OCI-LY1 (cell line): ENCODE data around the gene IGLON5.

ENCODE experiments used
- H2AFZ ChIP-seq: fragments of 200-600 bp; sonication (generic), shearing (Covaris generic); 2 replicates; pipeline ENCODE4 v1.6.0; 2014; ENCODE audit warnings: antibody characterized with exemption, mild to moderate bottlenecking, low read length
- H3F3A ChIP-seq: fragments of 200-600 bp; sonication (generic), shearing (Covaris generic); 2 replicates; pipeline ENCODE4 v1.6.0; 2014; ENCODE audit warnings: mild to moderate bottlenecking, antibody characterized with exemption, low read length, moderate library complexity; ENCODE audit not compliant: insufficient read depth
- H3K27ac ChIP-seq: fragments of 200-600 bp; sonication (generic); 2 replicates; pipeline ENCODE4 v1.5.1; 2014; ENCODE audit warnings: low read length, mixed run types, mild to moderate bottlenecking, low read depth; ENCODE audit not compliant: poor library complexity, severe bottlenecking
- H3K27me3 ChIP-seq: fragments of 200-600 bp; sonication (generic); 2 replicates; pipeline ENCODE4 v1.6.0; 2014; ENCODE audit warnings: antibody characterized with exemption, mild to moderate bottlenecking, low read length, moderate library complexity; ENCODE audit not compliant: insufficient read depth
- H3K36me3 ChIP-seq: fragments of 200-600 bp; sonication (generic); 2 replicates; pipeline ENCODE4 v1.6.1; 2014; ENCODE audit warnings: mild to moderate bottlenecking, antibody characterized with exemption, low read length, moderate library complexity, mixed read lengths; ENCODE audit not compliant: insufficient read depth
- H3K4me1 ChIP-seq: fragments of 200-600 bp; sonication (generic); 2 replicates; pipeline ENCODE4 v1.5.1; 2014; ENCODE audit warnings: mild to moderate bottlenecking, low read length, moderate library complexity; ENCODE audit not compliant: insufficient read depth, severe bottlenecking
- H3K4me2 ChIP-seq: fragments of 200-600 bp; sonication (generic), shearing (Covaris generic); 2 replicates; pipeline ENCODE4 v1.6.1; 2014; ENCODE audit warnings: low read length
- H3K4me3 ChIP-seq: fragments of 200-600 bp; sonication (generic); 2 replicates; pipeline ENCODE4 v1.5.1; 2014; ENCODE audit warnings: low read length, low read depth, mild to moderate bottlenecking, mixed read lengths; ENCODE audit not compliant: poor library complexity, severe bottlenecking
- H3K79me2 ChIP-seq: fragments of 200-600 bp; shearing (Covaris generic); 2 replicates; pipeline ENCODE4 v1.6.1; 2016; ENCODE audit warnings: mixed run types, low read length, mixed read lengths; ENCODE audit not compliant: insufficient read depth
- H3K9ac ChIP-seq: fragments of 200-600 bp; sonication (generic), shearing (Covaris generic); 2 replicates; pipeline ENCODE4 v1.6.1; 2014; ENCODE audit warnings: mild to moderate bottlenecking, low read length, mixed read lengths
- H3K9me2 ChIP-seq: fragments of 200-600 bp; sonication (generic), shearing (Covaris generic); 2 replicates; pipeline ENCODE4 v1.6.1; 2014; ENCODE audit warnings: low read depth, mild to moderate bottlenecking, low read length, mixed read lengths
- H3K9me3 ChIP-seq: fragments of 200-600 bp; shearing (Covaris generic); 2 replicates; pipeline ENCODE4 v1.6.1; 2014; ENCODE audit warnings: low read length, mixed read lengths
- H4K20me1 ChIP-seq: fragments of 200-600 bp; sonication (generic), shearing (Covaris generic); 2 replicates; pipeline ENCODE4 v1.6.0; 2016; ENCODE audit warnings: mild to moderate bottlenecking, low read length; ENCODE audit not compliant: insufficient read depth
- EZH2 ChIP-seq: fragments of 200-600 bp; sonication (generic), shearing (Covaris generic); IDR thresholded peaks from 2 replicates; pipeline ENCODE4 v1.8.0; 2017; ENCODE audit warnings: borderline replicate concordance, mixed run types, mild to moderate bottlenecking, antibody characterized with exemption, low read length, moderate library complexity, mixed read lengths
- TF ChIP-seq, protein P1 (sequence below): fragments of 200-600 bp; sonication (generic), shearing (Covaris generic); IDR thresholded peaks from 2 replicates; pipeline ENCODE4 v1.5.1; 2017; ENCODE audit warnings: mild to moderate bottlenecking, antibody characterized with exemption, low read length, moderate library complexity, mixed read lengths

IGLON5 gene

DNA sequence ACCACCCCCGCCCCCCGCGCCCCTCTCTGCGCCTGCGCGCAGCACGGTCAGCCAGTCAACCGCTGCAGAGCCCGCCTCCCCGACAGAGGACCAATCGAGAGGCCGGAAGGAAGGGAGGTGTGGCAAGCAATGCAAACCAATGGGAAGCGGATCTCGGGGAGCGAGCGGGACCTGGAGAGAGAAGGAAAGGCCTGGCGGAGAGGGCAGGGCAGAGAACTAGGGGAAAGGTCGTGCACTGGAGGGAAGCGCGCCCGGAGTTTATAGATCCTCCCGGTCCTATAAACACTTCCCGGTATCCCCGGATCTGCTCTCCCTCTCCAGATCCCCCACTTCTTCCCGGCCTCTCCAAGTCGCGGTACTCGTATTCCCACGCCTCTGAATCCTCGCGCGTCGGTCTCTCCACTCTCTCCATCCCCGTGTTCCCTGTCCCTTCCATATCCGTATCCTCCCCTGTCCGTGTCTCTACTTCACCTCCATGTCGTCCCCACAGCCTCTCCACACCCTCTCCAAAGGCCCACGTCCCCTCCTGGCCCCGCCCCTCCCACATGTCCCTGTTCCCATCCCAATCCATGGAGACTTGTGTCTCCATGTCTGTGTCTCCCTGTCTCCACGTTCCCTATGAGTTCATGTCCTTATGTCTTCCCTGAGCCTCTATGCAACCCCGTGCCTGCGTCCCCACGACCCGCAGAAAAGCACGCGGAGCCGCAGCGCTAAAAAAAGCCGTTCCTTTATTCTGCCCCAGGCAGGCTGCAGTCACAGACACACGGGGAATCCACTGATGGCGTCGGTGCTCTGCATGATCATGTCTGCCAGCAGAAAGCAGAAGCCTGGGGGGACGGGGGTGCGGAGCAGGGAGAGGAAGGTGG, 55.2 kb downstream of the IGLON5 start:
- H3K27ac ChIP-seq = peak overlapping the region; percentile 67
- no peaks in the 10 kb centered on the region for H3F3A ChIP-seq
- H3K4me3 ChIP-seq = peak overlapping the region; percentile 90
- no peaks in the 10 kb centered on the region for H3K36me3 ChIP-seq
- H3K4me2 ChIP-seq = peak overlapping the region; percentile 80
- no peak for TF ChIP-seq EZH2
- TF ChIP-seq, protein P1, sequence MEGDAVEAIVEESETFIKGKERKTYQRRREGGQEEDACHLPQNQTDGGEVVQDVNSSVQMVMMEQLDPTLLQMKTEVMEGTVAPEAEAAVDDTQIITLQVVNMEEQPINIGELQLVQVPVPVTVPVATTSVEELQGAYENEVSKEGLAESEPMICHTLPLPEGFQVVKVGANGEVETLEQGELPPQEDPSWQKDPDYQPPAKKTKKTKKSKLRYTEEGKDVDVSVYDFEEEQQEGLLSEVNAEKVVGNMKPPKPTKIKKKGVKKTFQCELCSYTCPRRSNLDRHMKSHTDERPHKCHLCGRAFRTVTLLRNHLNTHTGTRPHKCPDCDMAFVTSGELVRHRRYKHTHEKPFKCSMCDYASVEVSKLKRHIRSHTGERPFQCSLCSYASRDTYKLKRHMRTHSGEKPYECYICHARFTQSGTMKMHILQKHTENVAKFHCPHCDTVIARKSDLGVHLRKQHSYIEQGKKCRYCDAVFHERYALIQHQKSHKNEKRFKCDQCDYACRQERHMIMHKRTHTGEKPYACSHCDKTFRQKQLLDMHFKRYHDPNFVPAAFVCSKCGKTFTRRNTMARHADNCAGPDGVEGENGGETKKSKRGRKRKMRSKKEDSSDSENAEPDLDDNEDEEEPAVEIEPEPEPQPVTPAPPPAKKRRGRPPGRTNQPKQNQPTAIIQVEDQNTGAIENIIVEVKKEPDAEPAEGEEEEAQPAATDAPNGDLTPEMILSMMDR = no peak
- H3K9ac ChIP-seq = peak overlapping the region; percentile 99
- no peak overlapping the region for H2AFZ ChIP-seq
- no peaks in the 10 kb centered on the region for H4K20me1 ChIP-seq
- no peaks in the 10 kb centered on the region for H3K79me2 ChIP-seq
- H3K9me3 ChIP-seq = no peaks in the 10 kb centered on the region
- H3K4me1 ChIP-seq = peaks cover 45% of the 10 kb centered on the region
- no peaks in the 10 kb centered on the region; the same call in 1 of the 2 replicates for H3K27me3 ChIP-seq
- no peaks in the 10 kb centered on the region for H3K9me2 ChIP-seq

DNA sequence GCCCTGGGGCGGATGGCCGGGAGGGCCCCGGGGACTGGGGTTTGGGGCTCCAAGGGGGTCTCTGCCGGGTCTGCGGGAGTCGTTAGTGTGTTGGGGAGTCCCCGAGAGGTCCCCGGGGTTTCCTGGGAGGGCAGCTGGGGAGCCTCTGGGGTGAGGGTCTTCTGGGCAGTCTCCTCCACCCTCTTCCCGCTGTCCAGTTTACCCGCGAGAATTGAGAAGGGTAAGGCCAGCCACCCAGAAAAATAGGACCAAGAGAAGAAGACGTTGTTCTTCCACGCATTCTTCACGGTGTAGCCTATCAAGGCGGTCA, 55.8 kb downstream of the IGLON5 start:
- Histone ChIP-seq H3K27ac (peak overlapping the region; percentile 67), H3K9ac (peak overlapping the region; percentile 77)

DNA sequence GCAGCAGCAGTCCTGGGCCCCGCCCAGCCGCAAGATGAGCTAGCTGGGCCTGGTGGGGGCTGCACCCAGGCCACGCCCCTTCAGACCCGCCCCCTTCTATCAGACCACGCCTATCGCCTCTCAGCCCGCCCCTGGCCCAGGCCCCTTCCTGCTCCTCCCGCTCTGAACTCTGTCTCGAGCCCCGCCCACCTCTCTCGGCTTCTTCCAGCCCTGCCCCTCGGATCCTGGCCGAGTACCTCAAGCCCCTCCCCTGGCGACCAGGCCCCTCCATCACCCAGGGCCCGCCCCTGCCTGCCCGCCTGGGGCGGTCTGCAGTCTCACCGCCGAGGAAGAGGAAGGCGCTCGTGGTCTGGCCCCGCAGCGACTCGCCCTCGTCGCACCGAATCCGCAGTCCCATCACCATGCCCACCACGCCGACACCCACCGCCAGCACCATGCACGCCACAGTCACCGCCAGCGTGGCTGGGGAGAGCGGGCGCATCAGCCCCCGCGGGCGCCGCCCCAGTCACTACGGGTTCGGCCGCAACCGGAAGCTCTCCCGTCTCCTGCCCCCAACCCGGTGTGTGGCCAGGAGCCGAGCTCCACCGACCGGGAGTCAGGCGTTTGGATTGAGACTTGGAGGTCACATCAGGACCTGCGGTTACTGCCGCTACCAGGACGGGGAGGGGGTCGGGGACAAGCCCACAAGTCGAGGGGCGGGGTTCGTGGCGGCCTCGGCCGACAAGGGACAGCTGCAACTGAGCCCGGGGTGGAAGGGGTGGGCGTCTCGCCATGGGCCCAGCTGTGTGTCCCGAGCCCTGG, 56.3 kb downstream of the IGLON5 start:
- H3K9me2 ChIP-seq = no peaks in the 10 kb centered on the region
- no peaks in the 10 kb centered on the region for H3K36me3 ChIP-seq
- peaks cover 35% of the 10 kb centered on the region for H3K4me1 ChIP-seq
- peaks cover 3% of the 10 kb centered on the region; the same call in 1 of the 2 replicates for H3K27me3 ChIP-seq
- no peak for TF ChIP-seq EZH2
- TF ChIP-seq, protein P1 = 0 out of 2 replicates have a peak, but pooled peaks have one; percentile 7
- H3K79me2 ChIP-seq = no peaks in the 10 kb centered on the region
- H3K4me2 ChIP-seq = peak overlapping the region; percentile 80
- no peaks in the 10 kb centered on the region for H3F3A ChIP-seq
- peak overlapping the region; percentile 67 for H3K27ac ChIP-seq
- H3K9ac ChIP-seq = peak overlapping the region; percentile 77
- H4K20me1 ChIP-seq = no peaks in the 10 kb centered on the region
- no peak overlapping the region for H2AFZ ChIP-seq
- H3K4me3 ChIP-seq = peak overlapping the region; percentile 90
- no peaks in the 10 kb centered on the region for H3K9me3 ChIP-seq

More for the DNA sequence above, 55.8 kb downstream of the IGLON5 start:
- no peaks in the 10 kb centered on the region for H3K79me2 ChIP-seq
- no peaks in the 10 kb centered on the region; the same call in 1 of the 2 replicates for H3K27me3 ChIP-seq
- H3K4me3 ChIP-seq = peak overlapping the region; percentile 90
- TF ChIP-seq, protein P1 = no peak
- peaks cover 41% of the 10 kb centered on the region for H3K4me1 ChIP-seq
- no peaks in the 10 kb centered on the region for H3K9me3 ChIP-seq
- no peaks in the 10 kb centered on the region for H4K20me1 ChIP-seq
- no peaks in the 10 kb centered on the region for H3F3A ChIP-seq
- peak overlapping the region; percentile 80 for H3K4me2 ChIP-seq
- H3K36me3 ChIP-seq = no peaks in the 10 kb centered on the region
- no peak overlapping the region for H2AFZ ChIP-seq
- no peaks in the 10 kb centered on the region for H3K9me2 ChIP-seq
